Measurements from ENCODE around the gene ATP8B3. TPM values are rescaled to one million over a fixed set of nuclear protein-coding genes. Genes with fewer than 3 reads are reported as not detected.

Gene ATP8B3
- total and polyA plus RNA-seq, 2 of the 13 experiments (the other 11 are each of a cell fraction or from before 2014, with no cell fraction given) = 2.6 to 5.9 TPM

GRCh38 chr19:1839658-1840540 is 27.8 kb upstream of the ATP8B3 start (continued):
- TF ChIP-seq ZNF431 (CRISPR knock-in tag; IDR thresholded peaks at IDR 0.05; ENCODE audit: borderline replicate concordance, low read depth) (0 out of 2 replicates have a peak, but pooled peaks have one; percentile 42), SRY (CRISPR knock-in tag; IDR thresholded peaks at IDR 0.05) (no peak), ZFP36 (IDR thresholded peaks at IDR 0.05; ENCODE audit: borderline replicate concordance, low read depth, low read length, partially characterized antibody) (peak; percentile 82), MXD1 (CRISPR knock-in tag; IDR thresholded peaks at IDR 0.05) (no peak), ZNF557 (CRISPR knock-in tag; IDR thresholded peaks at IDR 0.05) (no peak), MTERF4 (CRISPR knock-in tag; IDR thresholded peaks at IDR 0.05) (peak; percentile 72; the same call in 1 of the 2 replicates), HNRNPK (IDR thresholded peaks at IDR 0.05; ENCODE audit: low read depth, low read length, poor library complexity, severe bottlenecking) (no peak), ARID4A (CRISPR knock-in tag; IDR thresholded peaks at IDR 0.05; ENCODE audit: borderline replicate concordance) (peak; percentile 59; the same call in 1 of the 2 replicates), ZBTB2 (CRISPR knock-in tag; IDR thresholded peaks at IDR 0.05; ENCODE audit: low read depth) (0 out of 2 replicates have a peak, but pooled peaks have one; percentile 30), TFE3 (CRISPR knock-in tag; IDR thresholded peaks at IDR 0.05) (0 out of 2 replicates have a peak, but pooled peaks have one; percentile 27), ZNF572 (CRISPR knock-in tag; IDR thresholded peaks at IDR 0.05) (0 out of 2 replicates have a peak, but pooled peaks have one; percentile 72), HBP1 (CRISPR knock-in tag; IDR thresholded peaks at IDR 0.05; ENCODE audit: low read depth) (no peak), ZNF296 (CRISPR knock-in tag; conservative IDR thresholded peaks at IDR 0.05) (0 out of 2 replicates have a peak, but pooled peaks have one; percentile 26), MYC (CRISPR knock-in tag; IDR thresholded peaks at IDR 0.05; ENCODE audit: borderline replicate concordance) (peak; percentile 73; the same call in 1 of the 2 replicates), ZNF883 (CRISPR knock-in tag; IDR thresholded peaks at IDR 0.05; ENCODE audit: not compliant biosample characterization) (no peak), EED (CRISPR knock-in tag; IDR thresholded peaks at IDR 0.05) (no peak), HOXA3 (CRISPR knock-in tag; IDR thresholded peaks at IDR 0.05) (peak; percentile 57; the same call in 1 of the 2 replicates)
